IMR-90 (cell line): ENCODE data around the gene KIAA1328. TPM values are rescaled to one million over a fixed set of nuclear protein-coding genes. Genes with fewer than 3 reads are reported as not detected.

Experiments used
- ATAC-seq: fragments of 200-7000 bp; cut with Tn5 transposase; 2 replicates; pipeline ENCODE4 v1.9.1; 2020; ENCODE audit warnings: low read depth, mild to moderate bottlenecking, moderate library complexity
- BruUV-seq: library from RNA; stranded (reverse); fragments of 400-500 nt; replicated peaks from 2 replicates; lab custom pipeline; 2021; lab: Mats Ljungman, UMichigan
- CTCF ChIA-PET: fragments of 300-600 bp; formaldehyde crosslinking; extraction: SDS; loops from one replicate; lab custom pipeline; 2021; ENCODE audit warnings: antibody characterized with exemption; lab: Yijun Ruan, JAX
- POLR2A ChIA-PET: fragments of 300-600 bp; sonication (Branson Sonifier 250); formaldehyde crosslinking; loops from one replicate; lab custom pipeline; 2022; ENCODE audit warnings: antibody characterized with exemption; ENCODE audit not compliant: unreplicated experiment; lab: Charles Lee
- DNase-seq: peaks from one replicate; pipeline ENCODE4 v3.0.0; 2013
- H2AFZ ChIP-seq: replicated peaks from 2 replicates; pipeline ENCODE3; 2013; ENCODE audit warnings: low read length, mild to moderate bottlenecking; ENCODE audit not compliant: poor library complexity
- H2AK5ac ChIP-seq: 2 replicates; pipeline ENCODE4 v1.6.1; 2013; ENCODE audit warnings: low read depth, low read length, inconsistent platforms
- H2AK9ac ChIP-seq: replicated peaks from 2 replicates; pipeline ENCODE3; 2013; ENCODE audit warnings: mild to moderate bottlenecking, low read depth, low read length, moderate library complexity; ENCODE audit not compliant: poor library complexity
- H2BK120ac ChIP-seq: 2 replicates; pipeline ENCODE4 v1.6.1; 2013; ENCODE audit warnings: low read depth, low read length, inconsistent platforms
- H2BK15ac ChIP-seq: 3 replicates; pipeline ENCODE4 v1.6.1; 2013; ENCODE audit warnings: low read depth, low read length, inconsistent platforms
- H2BK20ac ChIP-seq: 2 replicates; pipeline ENCODE4 v1.6.1; 2013; ENCODE audit warnings: low read depth, mild to moderate bottlenecking, inconsistent platforms, low read length, moderate library complexity
- H2BK5ac ChIP-seq: 2 replicates; pipeline ENCODE4 v1.6.1; 2013; ENCODE audit warnings: mild to moderate bottlenecking, low read depth, low read length, inconsistent platforms; ENCODE audit not compliant: poor library complexity, severe bottlenecking
- H3K14ac ChIP-seq: replicated peaks from 2 replicates; pipeline ENCODE4 v1.6.1; 2013; ENCODE audit warnings: low read depth, low read length, inconsistent platforms
- H3K18ac ChIP-seq: 2 replicates; pipeline ENCODE4 v1.6.1; 2013; ENCODE audit warnings: low read depth, low read length, control low read depth
- H3K23ac ChIP-seq: 2 replicates; pipeline ENCODE4 v1.6.1; 2013; ENCODE audit warnings: low read depth, low read length, inconsistent platforms
- H3K27ac ChIP-seq: 2 replicates; pipeline ENCODE4 v1.5.1; 2013; ENCODE audit warnings: mild to moderate bottlenecking, control low read depth, low read length; ENCODE audit not compliant: insufficient read depth
- H3K27me3 ChIP-seq: 2 replicates; pipeline ENCODE4 v1.6.1; 2013; ENCODE audit warnings: low read length; ENCODE audit not compliant: control insufficient read depth, insufficient read depth
- H3K36me3 ChIP-seq: 2 replicates; pipeline ENCODE4 v1.6.1; 2013; ENCODE audit warnings: low read length, mixed read lengths; ENCODE audit not compliant: control insufficient read depth, insufficient read depth
- H3K4ac ChIP-seq: 2 replicates; pipeline ENCODE4 v1.6.1; 2013; ENCODE audit warnings: low read depth, low read length, inconsistent platforms
- H3K4me1 ChIP-seq: 2 replicates; pipeline ENCODE4 v1.6.1; 2013; ENCODE audit warnings: low read length, mixed read lengths; ENCODE audit not compliant: control insufficient read depth, insufficient read depth
- H3K4me2 ChIP-seq: 2 replicates; pipeline ENCODE4 v1.6.1; 2013; ENCODE audit warnings: low read depth, mild to moderate bottlenecking, control low read depth, low read length, moderate library complexity
- H3K4me3 ChIP-seq: 2 replicates; pipeline ENCODE4 v1.5.1; 2013; ENCODE audit warnings: low read depth, mild to moderate bottlenecking, control low read depth, low read length, moderate library complexity; ENCODE audit not compliant: insufficient read depth
- H3K56ac ChIP-seq: 2 replicates; pipeline ENCODE4 v1.6.1; 2013; ENCODE audit warnings: low read length, inconsistent platforms; ENCODE audit not compliant: insufficient read depth; ENCODE audit errors: extremely low read depth
- H3K79me1 ChIP-seq, 2 experiments: 2 replicates each; pipeline ENCODE4 v1.6.1; 2013; ENCODE audit warnings: low read length in 2 of 2, inconsistent platforms in 1 of 2, low read depth in 1 of 2
- H3K9ac ChIP-seq: 2 replicates; pipeline ENCODE4 v1.6.1; 2013; ENCODE audit warnings: low read depth, low read length, control low read depth
- H3K9me1 ChIP-seq: 2 replicates; pipeline ENCODE4 v1.6.1; 2013; ENCODE audit warnings: low read length, inconsistent platforms; ENCODE audit not compliant: insufficient read depth
- H3K9me3 ChIP-seq: 2 replicates; pipeline ENCODE4 v1.6.1; 2013; ENCODE audit warnings: low read length; ENCODE audit not compliant: control insufficient read depth, insufficient read depth
- H4K20me1 ChIP-seq: 2 replicates; pipeline ENCODE4 v1.6.1; 2013; ENCODE audit warnings: low read length, inconsistent platforms; ENCODE audit not compliant: insufficient read depth
- H4K5ac ChIP-seq: 2 replicates; pipeline ENCODE4 v1.6.1; 2013; ENCODE audit warnings: mild to moderate bottlenecking, low read depth, low read length, control low read depth
- H4K8ac ChIP-seq, 2 experiments: 2 replicates each; pipeline ENCODE4 v1.6.1; 2013; ENCODE audit warnings: low read depth in 2 of 2, low read length in 2 of 2, control low read depth in 1 of 2, inconsistent platforms in 1 of 2
- H4K91ac ChIP-seq: 2 replicates; pipeline ENCODE4 v1.6.1; 2013; ENCODE audit warnings: low read depth, low read length, inconsistent platforms; ENCODE audit not compliant: insufficient read depth
- BHLHE40 ChIP-seq: fragments of 150-350 bp; IDR thresholded peaks from 2 replicates; pipeline ENCODE4 v1.6.1; 2016; ENCODE audit warnings: mild to moderate bottlenecking, low read depth, low read length
- CEBPB ChIP-seq: IDR thresholded peaks from 2 replicates; pipeline ENCODE4 v1.6.1; 2012; ENCODE audit warnings: low read depth, low read length, improper control_type of control experiment
- MAFK ChIP-seq: IDR thresholded peaks from 2 replicates; pipeline ENCODE4 v1.6.1; 2012; ENCODE audit warnings: low read depth, low read length, improper control_type of control experiment
- MAZ ChIP-seq: IDR thresholded peaks from 2 replicates; pipeline ENCODE4 v1.6.1; 2012; ENCODE audit warnings: low read depth, mild to moderate bottlenecking, low read length, improper control_type of control experiment, moderate library complexity, borderline replicate concordance
- MXI1 ChIP-seq: IDR thresholded peaks from 2 replicates; pipeline ENCODE4 v1.6.1; 2012; ENCODE audit warnings: low read depth, mild to moderate bottlenecking, low read length, moderate library complexity, borderline replicate concordance
- NFE2L2 ChIP-seq: fragments of 150-350 bp; IDR thresholded peaks from 2 replicates; pipeline ENCODE4 v1.6.1; 2016; ENCODE audit warnings: low read depth, mild to moderate bottlenecking, low read length
- RAD21 ChIP-seq: IDR thresholded peaks from 2 replicates; pipeline ENCODE4 v1.6.1; 2012; ENCODE audit warnings: low read length, improper control_type of control experiment
- RFX5 ChIP-seq: IDR thresholded peaks from 2 replicates; pipeline ENCODE4 v1.8.0; 2012; ENCODE audit warnings: low read depth, mild to moderate bottlenecking, low read length, moderate library complexity
- SMC3 ChIP-seq: fragments of 150-350 bp; IDR thresholded peaks from 2 replicates; pipeline ENCODE4 v1.6.1; 2016; ENCODE audit warnings: low read depth, mild to moderate bottlenecking, antibody characterized with exemption, low read length, moderate library complexity
- USF2 ChIP-seq: fragments of 150-350 bp; IDR thresholded peaks from 2 replicates; pipeline ENCODE4 v1.6.1; 2017; ENCODE audit warnings: mild to moderate bottlenecking, antibody characterized with exemption, low read length, low read depth
- WGBS, 2 experiments: methylation state at CpG; one replicate each; pipeline versions ENCODE4 v1.1.5 to v1.1.7; 2013; ENCODE audit warnings: missing lambda C conversion rate in 2 of 2; ENCODE audit not compliant: insufficient read length in 1 of 2; ENCODE audit errors: extremely low coverage in 2 of 2; 5-methylcytosine and 5-hydroxymethylcytosine counted together
- dilution Hi-C: fragments of 300-500 bp; cut with HindIII; formaldehyde crosslinking; loops from one replicate; pipeline ENCODE4 v1.14.3; 2018; ENCODE audit warnings: low sequenced_read_pairs; ENCODE audit not compliant: unreplicated experiment
- in situ Hi-C: fragments of 300-500 bp; cut with MboI; formaldehyde crosslinking; loops from 3 replicates; pipeline ENCODE4 v1.14.3; 2019; ENCODE audit warnings: low sequenced_read_pairs, inconsistent platforms, mixed read lengths
- intact Hi-C: fragments of 100-400 bp; cut with micrococcal nuclease; formaldehyde crosslinking; loops from 2 replicates; pipeline ENCODE4 v1.10.0; 2022
- polyA plus RNA-seq, 3 experiments: library from polyadenylated mRNA; depleted of rRNA; stranded (reverse); fragments of >200 nt; gene quantifications; 2 replicates each; pipeline ENCODE4 v1.2.3, GENCODE V29; 2012; ENCODE audit warnings: low replicate concordance in 1 of 3
- total RNA-seq: library from RNA; depleted of rRNA; stranded (reverse); fragments of >200 nt; gene quantifications from 2 replicates; pipeline ENCODE4 v1.2.3, GENCODE V29; 2012
- TF ChIP-seq, protein P1 (sequence below): fragments of 150-350 bp; IDR thresholded peaks from 2 replicates; pipeline ENCODE4 v1.6.1; 2016; ENCODE audit warnings: low read depth, mild to moderate bottlenecking, low read length, moderate library complexity, borderline replicate concordance
- TF ChIP-seq, protein P2 (sequence below): conservative IDR thresholded peaks from 2 replicates; pipeline ENCODE4 v1.5.1; 2012; ENCODE audit warnings: mild to moderate bottlenecking, low read depth, low read length, improper control_type of control experiment

KIAA1328 gene
- total and polyA plus RNA-seq, 2 of the 4 experiments (the other 2 are of a cell fraction), result 2.4 to 7.0 TPM

DNA sequence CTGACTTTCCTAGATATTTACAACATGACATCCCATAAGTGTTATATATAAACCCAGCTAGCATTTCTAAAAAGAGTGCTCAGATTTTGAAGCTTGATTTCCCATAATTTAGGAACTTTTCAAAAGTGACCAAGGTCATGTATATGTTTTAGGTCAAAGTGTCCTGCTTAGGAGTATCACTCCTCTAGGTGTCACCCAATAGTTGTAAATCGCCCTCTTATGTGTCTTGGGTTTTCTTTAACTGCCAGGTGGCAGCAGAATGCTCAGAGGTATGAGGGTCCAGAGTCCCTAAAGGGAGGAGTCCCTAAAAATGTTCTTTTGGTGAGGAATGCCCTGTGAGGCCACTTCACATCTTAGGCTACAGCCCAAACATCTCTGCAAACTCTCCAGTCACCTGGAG is 378.4 kb downstream of the KIAA1328 start:
- DNase-seq, result no peak
- no CpG with 5 or more reads among the region's 1 CpG for WGBS, 2 experiments
- H2AK9ac ChIP-seq, result no peak overlapping the region

More for the DNA sequence above, 378.4 kb downstream of the KIAA1328 start:
- in situ Hi-C loops, result no loop called here
- H4K5ac ChIP-seq, result no peak overlapping the region
- H3K23ac ChIP-seq, result no peak overlapping the region
- H3K79me1 ChIP-seq, result no peaks in the 10 kb centered on the region
- no peak overlapping the region for H3K4me2 ChIP-seq
- H2AFZ ChIP-seq, result no peak overlapping the region
- H3K9me3 ChIP-seq, result no peaks in the 10 kb centered on the region
- H3K4me1 ChIP-seq, result no peaks in the 10 kb centered on the region
- intact Hi-C loops, result no loop called here
- no peak overlapping the region for H2BK15ac ChIP-seq
- no peaks in the 10 kb centered on the region for H3K36me3 ChIP-seq
- no peak overlapping the region for H3K4ac ChIP-seq
- CTCF ChIA-PET, result no interaction called here
- H3K18ac ChIP-seq, result no peak overlapping the region
- H2AK5ac ChIP-seq, result no peak overlapping the region
- H4K20me1 ChIP-seq, result no peaks in the 10 kb centered on the region
- H2BK5ac ChIP-seq, result no peak overlapping the region
- H2BK20ac ChIP-seq, result no peak overlapping the region
- no peak overlapping the region for H4K91ac ChIP-seq
- no peak overlapping the region for H3K4me3 ChIP-seq
- POLR2A ChIA-PET, result no interaction called here
- H3K9me1 ChIP-seq, result no peaks in the 10 kb centered on the region
- H3K27ac ChIP-seq, result no peak overlapping the region
- H3K27me3 ChIP-seq, result no peaks in the 10 kb centered on the region
- no peak overlapping the region for H3K56ac ChIP-seq
- no TSS peak for BruUV-seq
- dilution Hi-C loops, result no loop called here
- TF ChIP-seq NFE2L2 (no peak), MAZ (no peak), BHLHE40 (no peak), USF2 (no peak), RAD21 (no peak), MXI1 (no peak), MAFK (no peak), SMC3 (no peak), RFX5 (no peak), CEBPB (no peak)
- TF ChIP-seq, protein P1, sequence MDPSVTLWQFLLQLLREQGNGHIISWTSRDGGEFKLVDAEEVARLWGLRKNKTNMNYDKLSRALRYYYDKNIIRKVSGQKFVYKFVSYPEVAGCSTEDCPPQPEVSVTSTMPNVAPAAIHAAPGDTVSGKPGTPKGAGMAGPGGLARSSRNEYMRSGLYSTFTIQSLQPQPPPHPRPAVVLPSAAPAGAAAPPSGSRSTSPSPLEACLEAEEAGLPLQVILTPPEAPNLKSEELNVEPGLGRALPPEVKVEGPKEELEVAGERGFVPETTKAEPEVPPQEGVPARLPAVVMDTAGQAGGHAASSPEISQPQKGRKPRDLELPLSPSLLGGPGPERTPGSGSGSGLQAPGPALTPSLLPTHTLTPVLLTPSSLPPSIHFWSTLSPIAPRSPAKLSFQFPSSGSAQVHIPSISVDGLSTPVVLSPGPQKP, result no peak
- TF ChIP-seq, protein P2, sequence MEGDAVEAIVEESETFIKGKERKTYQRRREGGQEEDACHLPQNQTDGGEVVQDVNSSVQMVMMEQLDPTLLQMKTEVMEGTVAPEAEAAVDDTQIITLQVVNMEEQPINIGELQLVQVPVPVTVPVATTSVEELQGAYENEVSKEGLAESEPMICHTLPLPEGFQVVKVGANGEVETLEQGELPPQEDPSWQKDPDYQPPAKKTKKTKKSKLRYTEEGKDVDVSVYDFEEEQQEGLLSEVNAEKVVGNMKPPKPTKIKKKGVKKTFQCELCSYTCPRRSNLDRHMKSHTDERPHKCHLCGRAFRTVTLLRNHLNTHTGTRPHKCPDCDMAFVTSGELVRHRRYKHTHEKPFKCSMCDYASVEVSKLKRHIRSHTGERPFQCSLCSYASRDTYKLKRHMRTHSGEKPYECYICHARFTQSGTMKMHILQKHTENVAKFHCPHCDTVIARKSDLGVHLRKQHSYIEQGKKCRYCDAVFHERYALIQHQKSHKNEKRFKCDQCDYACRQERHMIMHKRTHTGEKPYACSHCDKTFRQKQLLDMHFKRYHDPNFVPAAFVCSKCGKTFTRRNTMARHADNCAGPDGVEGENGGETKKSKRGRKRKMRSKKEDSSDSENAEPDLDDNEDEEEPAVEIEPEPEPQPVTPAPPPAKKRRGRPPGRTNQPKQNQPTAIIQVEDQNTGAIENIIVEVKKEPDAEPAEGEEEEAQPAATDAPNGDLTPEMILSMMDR, result no peak
- no peak overlapping the region for H4K8ac ChIP-seq
- H3K14ac ChIP-seq, result no peak overlapping the region
- no peak overlapping the region for H3K9ac ChIP-seq
- no peak for ATAC-seq
- H2BK120ac ChIP-seq, result no peak overlapping the region
